ENCODE data around the gene ZNF264.

DNA sequence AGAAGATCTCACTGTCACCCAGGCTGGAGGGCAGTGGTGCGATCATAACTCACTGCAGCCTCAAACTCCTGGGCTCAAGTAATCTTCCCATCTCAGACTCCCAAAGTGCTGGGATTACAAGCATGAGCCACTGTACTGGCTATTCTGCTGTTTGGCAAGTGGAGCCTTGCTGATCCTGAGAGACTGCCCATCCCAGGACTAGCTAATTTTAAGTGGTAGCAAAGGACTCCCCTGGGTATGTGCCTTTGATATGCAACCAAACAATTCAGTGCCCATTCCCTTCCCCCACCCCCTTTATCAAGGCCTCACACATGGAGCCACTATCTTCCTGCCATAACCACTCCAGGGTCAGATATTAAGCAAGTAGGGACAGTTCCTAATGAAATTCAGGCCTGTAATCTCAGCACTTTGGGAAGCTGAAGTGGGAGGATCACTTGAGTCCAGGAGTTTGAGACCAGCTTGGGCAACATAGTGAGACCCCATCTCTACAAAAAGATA lies 72.0 kb downstream of the ZNF264 start:
- TF ChIP-seq, protein P1, sequence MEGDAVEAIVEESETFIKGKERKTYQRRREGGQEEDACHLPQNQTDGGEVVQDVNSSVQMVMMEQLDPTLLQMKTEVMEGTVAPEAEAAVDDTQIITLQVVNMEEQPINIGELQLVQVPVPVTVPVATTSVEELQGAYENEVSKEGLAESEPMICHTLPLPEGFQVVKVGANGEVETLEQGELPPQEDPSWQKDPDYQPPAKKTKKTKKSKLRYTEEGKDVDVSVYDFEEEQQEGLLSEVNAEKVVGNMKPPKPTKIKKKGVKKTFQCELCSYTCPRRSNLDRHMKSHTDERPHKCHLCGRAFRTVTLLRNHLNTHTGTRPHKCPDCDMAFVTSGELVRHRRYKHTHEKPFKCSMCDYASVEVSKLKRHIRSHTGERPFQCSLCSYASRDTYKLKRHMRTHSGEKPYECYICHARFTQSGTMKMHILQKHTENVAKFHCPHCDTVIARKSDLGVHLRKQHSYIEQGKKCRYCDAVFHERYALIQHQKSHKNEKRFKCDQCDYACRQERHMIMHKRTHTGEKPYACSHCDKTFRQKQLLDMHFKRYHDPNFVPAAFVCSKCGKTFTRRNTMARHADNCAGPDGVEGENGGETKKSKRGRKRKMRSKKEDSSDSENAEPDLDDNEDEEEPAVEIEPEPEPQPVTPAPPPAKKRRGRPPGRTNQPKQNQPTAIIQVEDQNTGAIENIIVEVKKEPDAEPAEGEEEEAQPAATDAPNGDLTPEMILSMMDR (conservative IDR thresholded peaks at IDR 0.05; ENCODE audit: low read depth, low read length) = no peak
- no peak for TF ChIP-seq EZH2 (IDR thresholded peaks at IDR 0.05; ENCODE audit: low read length, unreplicated experiment)

Data from PC-3 (cell line).